Right lobe of liver (tissue), 4 donors: Measurements from ENCODE around the gene CAP1.

Experiments
- CTCF ChIP-seq, 4 donors: fragments of 200-600 bp in 3 of 4; fragments of 450-650 bp in 1 of 4; IDR thresholded peaks; one replicate each; pipeline versions ENCODE4 v1.5.1 to v1.8.0; 2016 to 2022; ENCODE audit warnings: antibody characterized with exemption in 4 of 4, mild to moderate bottlenecking in 2 of 4
- POLR2A ChIP-seq: fragments of 450-650 bp; IDR thresholded peaks from one replicate; pipeline ENCODE4 v1.6.1; 2017; ENCODE audit warnings: antibody characterized with exemption, mild to moderate bottlenecking
- donor health status: DM: no; HTN: no; CAD: no.
- donor health status: DM: no; HTN: no; CAD: no.
- donor health status: DM: no; HTN: yes; CAD: no.

GRCh38 chr1:40105028-40105427, 64.5 kb downstream of the CAP1 start:
- no peak for TF ChIP-seq CTCF (IDR thresholded peaks at IDR 0.05)
- no peak for TF ChIP-seq POLR2A
